Ishikawa (cell line): ENCODE measurements around the gene VASN.

Experiments
- CREB1 ChIP-seq: IDR thresholded peaks from 2 replicates; pipeline ENCODE4 v1.6.1; 2012; ENCODE audit warnings: low read depth
- EGR1 ChIP-seq: IDR thresholded peaks from 2 replicates; pipeline ENCODE4 v1.6.1; 2012
- EP300 ChIP-seq: IDR thresholded peaks from 2 replicates; pipeline ENCODE4 v1.6.1; 2012; ENCODE audit warnings: borderline replicate concordance
- FOXM1 ChIP-seq: IDR thresholded peaks from 2 replicates; pipeline ENCODE4 v1.6.1; 2012; ENCODE audit warnings: low read depth, borderline replicate concordance
- RAD21 ChIP-seq: IDR thresholded peaks from 2 replicates; pipeline ENCODE4 v1.6.1; 2012; ENCODE audit warnings: low read depth
- REST ChIP-seq: IDR thresholded peaks from 2 replicates; pipeline ENCODE4 v1.6.1; 2012; ENCODE audit warnings: low read depth, mild to moderate bottlenecking
- TAF1 ChIP-seq: IDR thresholded peaks from 2 replicates; pipeline ENCODE4 v1.6.1; 2012; ENCODE audit warnings: low read depth, mild to moderate bottlenecking
- TEAD4 ChIP-seq: IDR thresholded peaks from 2 replicates; pipeline ENCODE4 v1.6.1; 2012
- USF1 ChIP-seq: IDR thresholded peaks from 2 replicates; pipeline ENCODE4 v1.6.1; 2012
- YY1 ChIP-seq: IDR thresholded peaks from 2 replicates; pipeline ENCODE4 v1.6.1; 2012; ENCODE audit warnings: low read depth
- ZBTB7A ChIP-seq: IDR thresholded peaks from 2 replicates; pipeline ENCODE4 v1.6.1; 2012; ENCODE audit warnings: low read depth

GRCh38 chr16:4338712-4339299, 32.8 kb upstream of the VASN start:
- TF ChIP-seq RAD21 (no peak), CREB1 (no peak), EGR1 (no peak), USF1 (no peak), REST (no peak), TAF1 (no peak), YY1 (no peak), EP300 (no peak), ZBTB7A (no peak), FOXM1 (no peak), TEAD4 (no peak)
